ENCODE measurements around the gene SERPINI1.

- TF ChIP-seq CHD7 (IDR thresholded peaks at IDR 0.05; ENCODE audit: insufficient replicate concordance, low read length) = no peak
- TF ChIP-seq KDM5A (IDR thresholded peaks at IDR 0.05; ENCODE audit: low read length) = no peak
- TF ChIP-seq RXRA (IDR thresholded peaks at IDR 0.05; ENCODE audit: insufficient read depth, low read depth, low read length) = no peak
- TF ChIP-seq EZH2 (IDR thresholded peaks at IDR 0.05; ENCODE audit: low read depth, low read length, severe bottlenecking) = no peak
- no peak for TF ChIP-seq CREB1 (IDR thresholded peaks at IDR 0.05)
- TF ChIP-seq EP300 (IDR thresholded peaks at IDR 0.05; ENCODE audit: borderline replicate concordance in 1 of 2, low read depth in 2 of 2, low read length in 2 of 2) = no peak
- TF ChIP-seq MAX (IDR thresholded peaks at IDR 0.05) = no peak
- TF ChIP-seq CTCF (IDR thresholded peaks at IDR 0.05; ENCODE audit: control extremely low read depth in 1 of 3, insufficient read depth in 1 of 3, low read depth in 1 of 3, low read length in 3 of 3) = no peak
- TF ChIP-seq TEAD4 (IDR thresholded peaks at IDR 0.05; ENCODE audit: low read depth, low read length) = no peak
- TF ChIP-seq RAD21 (IDR thresholded peaks at IDR 0.05 in 1 of 2, conservative IDR thresholded peaks at IDR 0.05 in 1 of 2; ENCODE audit: low read depth in 2 of 2, low read length in 2 of 2) = no peak
- TF ChIP-seq POLR2A (IDR thresholded peaks at IDR 0.05; ENCODE audit: control extremely low read depth in 1 of 2, low read depth in 2 of 2, low read length in 2 of 2) = no peak
- TF ChIP-seq MAFK (IDR thresholded peaks at IDR 0.05; ENCODE audit: low read depth, low read length) = no peak
Observed at GRCh38 chr3:167823738-167824137, 88.2 kb downstream of the SERPINI1 start.

Measured in H1 (cell line).